ENCODE results near the gene KCNJ12. TPM values are rescaled to one million over a fixed set of nuclear protein-coding genes. Genes with fewer than 3 reads are reported as not detected.
"Not testable (repeated sequence)": the region's sequence is repeated elsewhere in the genome, so short reads cannot be mapped to it uniquely, and the experiment has no call there.

KCNJ12 gene
- total RNA-seq, result 12.2 TPM
- long read RNA-seq, full-length matches to known transcripts, result 6 of 21 reads
- long read RNA-seq, partial matches to known transcripts, result 0 of 21 reads
- long read RNA-seq, other reads (novel, unspliced or antisense), result 15 of 21 reads

GRCh38 chr17:21376081-21376758, at the start of gene KCNJ12:
KCNJ12 (plus strand) TSS chr17:21376357; CDS start chr17:21415343, 38,986 bp downstream.
- ATAC-seq (ENCODE audit: poor library complexity), result peak; percentile 76
- peak; percentile 68 for DNase-seq
- intact Hi-C loops (cut with DNase I), result no loop called here

GRCh38 chr17:21327921-21328320, 48.2 kb upstream of the KCNJ12 start:
- intact Hi-C loops (cut with DNase I), result loop anchor here (10.0 kb wide), 1 partner anchor 63 kb away; no protein-coding TSS in a partner anchor
- ATAC-seq (ENCODE audit: poor library complexity), result not testable (repeated sequence)

GRCh38 chr17:21328778-21329177, 47.4 kb upstream of the KCNJ12 start:
- DNase-seq; ATAC-seq (ENCODE audit: poor library complexity): not testable (repeated sequence)
- intact Hi-C loops (cut with DNase I), result loop anchor here (10.0 kb wide), 1 partner anchor 64 kb away; no protein-coding TSS in a partner anchor

More at GRCh38 chr17:21327921-21328320, 48.2 kb upstream of the KCNJ12 start:
- not testable (repeated sequence) for DNase-seq

GRCh38 chr17:21330436-21331160, 45.6 kb upstream of the KCNJ12 start:
- ATAC-seq (ENCODE audit: poor library complexity), result no peak
- intact Hi-C loops (cut with DNase I), result no loop called here
- DNase-seq, result peak; percentile 35

- DNase-seq; ATAC-seq (ENCODE audit: poor library complexity); intact Hi-C loops (cut with DNase I): not testable (repeated sequence)
These were observed 39.4 kb upstream of the KCNJ12 start for GRCh38 chr17:21336541-21337294.

GRCh38 chr17:21337981-21338625, 38.1 kb upstream of the KCNJ12 start:
- intact Hi-C loops (cut with DNase I); DNase-seq; ATAC-seq (ENCODE audit: poor library complexity): not testable (repeated sequence)

GRCh38 chr17:21339011-21339410, 37.1 kb upstream of the KCNJ12 start:
- intact Hi-C loops (cut with DNase I), result no loop called here
- DNase-seq (no peak), ATAC-seq (ENCODE audit: poor library complexity) (no peak)

GRCh38 chr17:21339571-21339970, 36.6 kb upstream of the KCNJ12 start:
- ATAC-seq (ENCODE audit: poor library complexity); DNase-seq; intact Hi-C loops (cut with DNase I): not testable (repeated sequence)

GRCh38 chr17:21340407-21340806, 35.8 kb upstream of the KCNJ12 start:
- DNase-seq; intact Hi-C loops (cut with DNase I); ATAC-seq (ENCODE audit: poor library complexity): not testable (repeated sequence)

GRCh38 chr17:21341279-21341678, 34.9 kb upstream of the KCNJ12 start:
- DNase-seq, result not testable (repeated sequence)

GRCh38 chr17:21341925-21342540, 34.1 kb upstream of the KCNJ12 start:
- ATAC-seq (ENCODE audit: poor library complexity); intact Hi-C loops (cut with DNase I): not testable (repeated sequence)
- DNase-seq, result peak; percentile 4

More at GRCh38 chr17:21341279-21341678, 34.9 kb upstream of the KCNJ12 start:
- intact Hi-C loops (cut with DNase I); ATAC-seq (ENCODE audit: poor library complexity): not testable (repeated sequence)

GRCh38 chr17:21343061-21343949, 32.9 kb upstream of the KCNJ12 start:
- ATAC-seq (ENCODE audit: poor library complexity); intact Hi-C loops (cut with DNase I): not testable (repeated sequence)
- DNase-seq, result peak; percentile 27

- intact Hi-C loops (cut with DNase I); DNase-seq; ATAC-seq (ENCODE audit: poor library complexity): not testable (repeated sequence)
These were observed 31.4 kb upstream of the KCNJ12 start for GRCh38 chr17:21344801-21345200.

GRCh38 chr17:21345236-21345635, 30.9 kb upstream of the KCNJ12 start:
- DNase-seq (peak; percentile 39), ATAC-seq (ENCODE audit: poor library complexity) (no peak)
- intact Hi-C loops (cut with DNase I), result no loop called here

- peak; percentile 66 for ATAC-seq (ENCODE audit: poor library complexity)
- DNase-seq; intact Hi-C loops (cut with DNase I): not testable (repeated sequence)
These were observed 30.1 kb upstream of the KCNJ12 start for GRCh38 chr17:21346107-21346506.

- intact Hi-C loops (cut with DNase I), result not testable (repeated sequence)
- DNase-seq (peak; percentile 75), ATAC-seq (ENCODE audit: poor library complexity) (peak; percentile 88)
These were observed 29.4 kb upstream of the KCNJ12 start for GRCh38 chr17:21346651-21347250.

Measured in Right ventricle myocardium superior (tissue), 1 donor.